SK-N-MC (cell line): ENCODE results near the gene ZBTB7B.

Source experiments
- DNase-seq: peaks from one replicate; pipeline ENCODE4 v3.0.0-alpha.2; 2011; ENCODE audit warnings: low read depth, low spot score
- H3K27ac ChIP-seq: fragments of 200-600 bp; sonication (generic); 2 replicates; pipeline ENCODE4 v1.5.1; 2016; ENCODE audit warnings: mixed run types
- H3K36me3 ChIP-seq: fragments of 200-600 bp; sonication (generic); 2 replicates; pipeline ENCODE4 v1.6.1; 2017; ENCODE audit warnings: antibody characterized with exemption, low read length, mixed read lengths; ENCODE audit not compliant: insufficient read depth
- H3K4me3 ChIP-seq: fragments of 200-600 bp; sonication (generic); 2 replicates; pipeline ENCODE4 v1.5.1; 2016
- H3K9ac ChIP-seq: fragments of 200-600 bp; sonication (generic); 2 replicates; pipeline ENCODE4 v1.8.0; 2017; ENCODE audit warnings: mixed run types, mixed read lengths; ENCODE audit not compliant: insufficient read length
- H3K9me3 ChIP-seq: fragments of 200-600 bp; sonication (generic); 2 replicates; pipeline ENCODE4 v1.6.1; 2017; ENCODE audit warnings: low read depth, mild to moderate bottlenecking, antibody characterized with exemption, low read length, moderate library complexity, mixed read lengths
- EZH2 ChIP-seq: fragments of 200-600 bp; sonication (generic); IDR thresholded peaks from one replicate; pipeline ENCODE4 v1.6.1; 2017; ENCODE audit warnings: antibody characterized with exemption
- FOXP2 ChIP-seq: optimal IDR thresholded peaks from 2 replicates; pipeline ENCODE3; 2011; ENCODE audit warnings: mild to moderate bottlenecking, moderate library complexity; ENCODE audit not compliant: insufficient read depth; ENCODE audit errors: extremely low read length, control extremely low read depth
- POLR2AphosphoS5 ChIP-seq: IDR thresholded peaks from 2 replicates; pipeline ENCODE4 v1.6.1; 2012; ENCODE audit warnings: mild to moderate bottlenecking, low read depth, low read length, borderline replicate concordance

ZBTB7B gene

DNA sequence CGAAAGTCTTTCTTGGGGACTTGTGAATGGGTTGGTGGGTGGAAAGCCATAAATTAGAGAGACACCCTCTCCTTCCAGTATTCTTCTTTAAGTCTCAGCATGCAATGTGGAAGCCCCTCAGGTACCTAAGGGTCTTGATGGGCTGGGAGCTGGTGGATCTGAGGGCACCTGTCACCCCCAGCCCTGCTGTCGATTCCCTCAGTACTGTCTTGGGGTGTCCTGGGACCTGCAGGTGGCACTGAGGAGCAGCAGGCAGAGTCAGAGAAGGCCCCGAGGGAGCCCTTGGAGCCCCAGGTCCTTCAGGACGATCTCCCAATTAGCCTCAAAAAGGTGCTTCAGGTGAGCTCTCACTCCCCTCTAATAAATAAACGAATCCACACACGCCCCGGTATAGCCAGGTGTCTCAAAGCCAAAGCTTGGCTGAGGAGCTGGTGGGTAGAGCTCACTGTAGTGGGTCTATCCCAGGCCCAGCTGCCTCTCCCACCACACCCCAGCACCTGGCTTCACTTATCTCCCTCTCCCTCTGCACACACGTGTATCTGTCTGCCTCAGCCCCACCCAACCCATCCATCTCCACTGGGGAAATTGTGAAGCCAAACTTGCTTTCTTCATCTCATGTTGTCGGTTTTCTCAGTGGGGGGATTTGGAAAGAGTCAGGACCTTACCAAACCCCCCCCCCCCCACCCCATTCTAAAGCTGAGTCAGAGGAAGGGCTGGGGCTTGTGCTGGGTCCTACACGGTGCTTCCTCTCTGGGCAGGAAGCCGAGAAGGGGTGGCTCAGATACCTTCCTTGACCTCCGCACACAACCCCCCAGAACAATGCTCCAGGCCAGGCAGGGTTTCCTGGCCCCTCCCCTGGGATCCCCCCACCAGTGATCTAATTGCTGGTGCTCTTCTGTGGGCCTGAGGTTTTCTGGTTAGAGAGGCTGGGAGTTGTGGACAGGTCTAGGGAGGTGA, 50.1 kb downstream of the ZBTB7B start:
- DNase-seq: no peak
- no peak for TF ChIP-seq POLR2AphosphoS5
- TF ChIP-seq FOXP2: no peak
- no peak for TF ChIP-seq EZH2
- no peaks in the 10 kb centered on the region for H3K36me3 ChIP-seq
- peak overlapping the region; percentile 75 for H3K9ac ChIP-seq
- no peak overlapping the region for H3K27ac ChIP-seq
- H3K4me3 ChIP-seq: peak overlapping the region; percentile 97
- H3K9me3 ChIP-seq: no peaks in the 10 kb centered on the region

DNA sequence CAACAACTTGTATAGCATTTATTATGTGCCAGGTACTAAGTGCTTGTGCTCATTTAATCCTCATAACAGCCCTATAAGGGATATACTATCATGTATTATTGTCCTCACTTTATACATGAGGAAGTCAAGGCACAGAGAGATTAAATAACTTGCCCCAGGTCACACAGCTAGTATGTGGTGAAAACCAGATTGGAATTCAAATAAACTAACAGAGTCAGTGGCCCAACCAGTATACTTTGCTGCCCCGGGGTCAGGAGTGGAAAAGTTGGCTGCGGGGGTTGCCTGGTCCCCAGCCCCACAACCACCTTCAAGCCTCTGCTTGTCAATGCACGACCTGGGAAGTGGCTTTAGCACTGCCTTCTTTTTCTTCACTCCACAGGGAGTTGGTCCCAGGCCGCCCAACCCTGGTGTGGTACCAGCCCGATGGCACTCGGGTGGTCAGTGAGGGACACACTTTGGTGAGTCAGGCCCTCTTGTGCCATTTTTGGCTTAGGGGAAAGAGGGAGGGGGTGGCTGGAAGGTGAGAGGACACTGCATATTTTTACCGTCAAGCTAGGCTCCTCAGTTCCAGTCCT, 51.0 kb downstream of the ZBTB7B start:
- no peak overlapping the region for H3K4me3 ChIP-seq
- no peak overlapping the region for H3K9ac ChIP-seq
- no peaks in the 10 kb centered on the region for H3K36me3 ChIP-seq
- no peak for DNase-seq
- H3K27ac ChIP-seq: no peak overlapping the region
- no peaks in the 10 kb centered on the region for H3K9me3 ChIP-seq
- TF ChIP-seq EZH2: no peak
- no peak for TF ChIP-seq FOXP2
- TF ChIP-seq POLR2AphosphoS5: no peak

DNA sequence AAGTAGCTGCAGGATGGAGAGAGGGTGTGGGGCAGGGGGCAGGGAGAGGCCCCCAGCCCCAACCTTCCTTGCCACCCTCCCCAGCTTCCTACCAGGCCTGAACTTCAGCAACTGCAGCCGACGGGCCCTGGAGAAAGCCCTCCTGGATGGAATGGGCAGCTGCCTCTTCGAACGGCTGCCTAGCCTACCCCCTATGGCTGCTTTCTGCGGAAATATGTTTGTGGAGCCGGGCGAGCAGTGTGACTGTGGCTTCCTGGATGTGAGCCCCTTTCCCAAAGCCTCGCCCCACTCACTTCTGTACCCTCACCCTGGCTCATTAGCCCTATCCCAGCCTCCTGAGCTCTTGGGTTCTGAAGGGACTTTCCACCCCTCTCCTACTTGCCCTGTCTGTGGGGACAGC, 54.5 kb downstream of the ZBTB7B start:
- Histone ChIP-seq H3K27ac (no peak overlapping the region), H3K36me3 (no peaks in the 10 kb centered on the region), H3K9me3 (no peaks in the 10 kb centered on the region), H3K9ac (no peak overlapping the region), H3K4me3 (no peak overlapping the region)
- TF ChIP-seq EZH2: no peak
- no peak for TF ChIP-seq POLR2AphosphoS5
- TF ChIP-seq FOXP2: no peak
- DNase-seq: no peak

DNA sequence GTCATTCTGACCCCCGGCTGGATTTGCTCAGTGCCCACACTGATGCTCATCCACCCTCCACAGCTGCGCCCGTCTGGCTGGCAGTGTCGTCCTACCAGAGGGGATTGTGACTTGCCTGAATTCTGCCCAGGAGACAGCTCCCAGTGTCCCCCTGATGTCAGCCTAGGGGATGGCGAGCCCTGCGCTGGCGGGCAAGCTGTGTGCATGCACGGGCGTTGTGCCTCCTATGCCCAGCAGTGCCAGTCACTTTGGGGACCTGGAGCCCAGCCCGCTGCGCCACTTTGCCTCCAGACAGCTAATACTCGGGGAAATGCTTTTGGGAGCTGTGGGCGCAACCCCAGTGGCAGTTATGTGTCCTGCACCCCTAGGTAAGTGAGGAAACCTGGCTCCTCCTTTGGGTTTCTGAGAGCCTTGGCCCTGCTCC, 55.2 kb downstream of the ZBTB7B start:
- no peaks in the 10 kb centered on the region for H3K9me3 ChIP-seq
- TF ChIP-seq FOXP2 (no peak), EZH2 (no peak), POLR2AphosphoS5 (no peak)
- DNase-seq: no peak
- no peak overlapping the region for H3K9ac ChIP-seq
- no peak overlapping the region for H3K4me3 ChIP-seq
- H3K36me3 ChIP-seq: no peaks in the 10 kb centered on the region
- no peak overlapping the region for H3K27ac ChIP-seq

DNA sequence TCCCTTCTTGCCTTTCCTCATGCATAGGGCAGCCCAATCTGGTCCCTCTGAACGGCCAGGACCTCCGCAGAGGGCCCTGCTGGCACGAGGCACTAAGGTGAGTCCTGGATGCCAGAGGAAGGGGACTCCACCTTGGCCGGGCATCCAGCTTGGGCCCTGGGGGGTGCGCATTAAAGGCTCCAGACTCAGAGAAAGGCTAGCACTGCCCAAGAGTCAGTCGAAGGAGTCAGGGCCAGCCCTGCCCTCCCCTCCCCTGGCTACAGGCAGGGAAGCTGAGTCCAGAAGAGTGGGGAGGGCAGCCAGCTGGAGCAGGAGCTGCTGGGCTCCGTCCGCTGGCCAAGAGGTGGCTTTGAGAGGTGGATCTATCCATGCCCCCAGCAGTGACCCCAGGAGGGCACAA, 58.1 kb downstream of the ZBTB7B start:
- Histone ChIP-seq H3K36me3 (no peaks in the 10 kb centered on the region), H3K9ac (no peak overlapping the region), H3K27ac (no peak overlapping the region), H3K9me3 (no peaks in the 10 kb centered on the region), H3K4me3 (no peak overlapping the region)
- no peak for DNase-seq
- TF ChIP-seq POLR2AphosphoS5: no peak
- no peak for TF ChIP-seq EZH2

DNA sequence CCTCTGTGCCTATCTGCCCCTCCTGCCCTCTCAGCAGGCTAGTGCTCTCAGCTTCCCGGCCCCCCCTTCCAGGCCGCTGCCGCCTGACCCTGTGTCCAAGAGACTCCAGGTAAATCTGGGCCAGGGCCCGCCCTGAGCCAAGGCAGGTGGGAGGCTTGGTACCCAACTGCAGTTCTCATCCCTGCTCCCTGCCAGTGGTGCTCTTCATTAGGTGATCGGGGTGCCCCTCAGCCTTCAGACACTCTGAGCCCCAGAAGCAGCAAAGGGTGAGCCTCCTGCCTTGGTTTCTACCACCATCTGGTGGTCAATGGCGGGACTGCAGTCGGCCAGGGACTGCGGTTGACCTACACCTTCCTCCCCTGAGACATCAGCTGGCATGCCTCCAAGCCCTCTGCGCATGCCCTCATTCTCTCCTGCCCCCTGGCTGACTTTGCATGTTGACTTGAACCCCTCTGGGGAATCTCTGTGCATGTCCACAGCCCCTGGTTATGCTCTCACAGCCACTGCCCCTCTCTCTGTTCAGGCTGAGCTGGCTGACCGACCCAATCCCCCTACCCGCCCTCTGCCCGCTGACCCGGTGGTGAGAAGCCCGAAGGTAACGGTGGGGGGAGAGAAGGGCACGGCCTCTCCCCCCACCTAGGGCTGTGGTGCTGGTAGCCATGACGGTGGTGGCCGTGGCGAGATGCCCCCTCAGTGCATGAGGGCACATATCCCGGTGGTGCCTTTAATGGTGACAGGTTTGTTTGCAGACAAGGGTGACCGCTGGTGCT, 59.0 kb downstream of the ZBTB7B start:
- Histone ChIP-seq H3K9ac (no peak overlapping the region), H3K9me3 (no peaks in the 10 kb centered on the region), H3K27ac (no peak overlapping the region), H3K36me3 (peaks cover 4% of the 10 kb centered on the region; the same call in 1 of the 2 replicates), H3K4me3 (no peak overlapping the region)
- DNase-seq: no peak
- TF ChIP-seq EZH2 (no peak), POLR2AphosphoS5 (no peak), FOXP2 (peak; percentile 86)

DNA sequence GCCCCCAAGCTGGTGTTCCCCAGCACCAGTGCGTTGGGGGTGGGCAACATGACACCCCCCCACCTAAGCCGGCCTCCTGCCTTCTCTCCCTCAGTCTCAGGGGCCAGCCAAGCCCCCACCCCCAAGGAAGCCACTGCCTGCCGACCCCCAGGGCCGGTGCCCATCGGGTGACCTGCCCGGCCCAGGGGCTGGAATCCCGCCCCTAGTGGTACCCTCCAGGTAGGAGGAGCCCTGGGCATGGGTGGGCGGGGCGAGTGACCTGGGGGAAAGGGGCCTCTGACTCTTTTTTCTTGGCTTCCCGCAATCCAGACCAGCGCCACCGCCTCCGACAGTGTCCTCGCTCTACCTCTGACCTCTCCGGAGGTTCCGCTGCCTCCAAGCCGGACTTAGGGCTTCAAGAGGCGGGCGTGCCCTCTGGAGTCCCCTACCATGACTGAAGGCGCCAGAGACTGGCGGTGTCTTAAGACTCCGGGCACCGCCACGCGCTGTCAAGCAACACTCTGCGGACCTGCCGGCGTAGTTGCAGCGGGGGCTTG, 59.6 kb downstream of the ZBTB7B start:
- DNase-seq: no peak
- Histone ChIP-seq H3K36me3 (peaks cover 11% of the 10 kb centered on the region; the same call in 1 of the 2 replicates), H3K27ac (no peak overlapping the region), H3K9ac (no peak overlapping the region), H3K4me3 (peak overlapping the region; percentile 95), H3K9me3 (no peaks in the 10 kb centered on the region)
- TF ChIP-seq POLR2AphosphoS5 (no peak), EZH2 (no peak), FOXP2 (no peak)

DNA sequence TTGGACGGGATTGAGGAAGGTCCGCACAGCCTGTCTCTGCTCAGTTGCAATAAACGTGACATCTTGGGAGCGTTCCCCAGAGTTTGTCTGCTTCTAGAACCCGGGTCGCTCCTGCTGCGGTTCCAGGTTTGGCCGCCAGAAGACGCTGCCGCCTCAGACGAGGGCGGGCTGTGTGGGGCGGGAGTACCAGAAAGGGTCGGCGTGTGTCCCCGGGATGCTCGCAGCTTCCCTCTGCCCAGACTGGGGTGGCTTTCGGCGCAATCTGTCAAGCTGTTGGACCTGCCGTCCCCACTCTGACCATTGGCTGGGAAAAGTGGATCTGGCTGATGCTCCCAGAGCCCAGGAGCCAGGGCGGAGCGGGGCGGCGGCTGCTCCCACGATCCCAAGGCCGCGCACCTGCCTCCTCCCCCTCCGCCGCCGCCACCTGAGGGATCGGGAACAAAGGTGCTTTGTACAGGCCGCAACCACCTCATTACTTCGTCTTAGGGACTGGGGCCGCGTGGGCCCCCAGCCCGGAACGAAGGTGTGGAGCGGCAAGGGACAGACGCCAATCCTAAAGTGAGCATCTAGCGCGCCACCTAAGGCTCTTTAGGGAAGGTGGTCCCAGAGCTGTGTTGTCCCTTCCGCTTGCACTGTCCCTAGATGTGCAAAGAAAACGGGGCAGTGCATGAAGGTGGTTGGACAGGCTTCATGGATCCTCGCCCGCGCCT, 60.3 kb downstream of the ZBTB7B start:
- Histone ChIP-seq H3K9ac (no peak overlapping the region), H3K36me3 (peaks cover 11% of the 10 kb centered on the region; the same call in 1 of the 2 replicates), H3K27ac (no peak overlapping the region), H3K4me3 (peak overlapping the region; percentile 95), H3K9me3 (no peaks in the 10 kb centered on the region)
- TF ChIP-seq FOXP2: no peak
- TF ChIP-seq EZH2: no peak
- TF ChIP-seq POLR2AphosphoS5: no peak
- no peak for DNase-seq
